ENCODE data around the gene SORCS2. TPM values are rescaled to one million over a fixed set of nuclear protein-coding genes. Genes with fewer than 3 reads are reported as not detected.

SORCS2 gene
- total and polyA plus RNA-seq, 2 of the 4 experiments (the other 2 are of a cell fraction) = 0.36 to 0.62 TPM

- Histone ChIP-seq H2AK9ac (replicated peaks; ENCODE audit: low read depth, low read length, poor library complexity) (no peak overlapping the region), H3K36me3 (ENCODE audit: control insufficient read depth, insufficient read depth, low read length) (no peaks in the 10 kb centered on the region), H3K4me2 (ENCODE audit: low read depth, low read length) (no peak overlapping the region), H2BK120ac (ENCODE audit: low read depth, low read length) (no peak overlapping the region), H2AK5ac (ENCODE audit: low read depth, low read length) (no peak overlapping the region), H4K20me1 (ENCODE audit: insufficient read depth, low read length) (no peaks in the 10 kb centered on the region), H3K27me3 (ENCODE audit: control insufficient read depth, insufficient read depth, low read length) (peaks cover 32% of the 10 kb centered on the region), H2AFZ (replicated peaks; ENCODE audit: low read length, poor library complexity) (no peak overlapping the region), H3K79me1 (ENCODE audit: low read depth in 1 of 2, low read length in 2 of 2) (no peaks in the 10 kb centered on the region), H3K9me3 (ENCODE audit: control insufficient read depth, insufficient read depth, low read length) (no peaks in the 10 kb centered on the region; the same call in 1 of the 2 replicates), H3K56ac (ENCODE audit: extremely low read depth, insufficient read depth, low read length) (no peak overlapping the region), H3K23ac (ENCODE audit: low read depth, low read length) (no peak overlapping the region), H4K5ac (ENCODE audit: low read depth, low read length) (no peak overlapping the region), H2BK5ac (ENCODE audit: low read depth, low read length, poor library complexity, severe bottlenecking) (no peak overlapping the region), H2BK20ac (ENCODE audit: low read depth, low read length) (no peak overlapping the region), H3K18ac (ENCODE audit: low read depth, low read length) (no peak overlapping the region), H3K4ac (ENCODE audit: low read depth, low read length) (no peak overlapping the region), H3K9me1 (ENCODE audit: insufficient read depth, low read length) (no peaks in the 10 kb centered on the region), H3K27ac (ENCODE audit: insufficient read depth, low read length) (no peak overlapping the region), H4K91ac (ENCODE audit: insufficient read depth, low read depth, low read length) (no peak overlapping the region), H3K4me1 (ENCODE audit: control insufficient read depth, insufficient read depth, low read length) (no peaks in the 10 kb centered on the region), H3K4me3 (ENCODE audit: insufficient read depth, low read depth, low read length) (no peak overlapping the region), H3K9ac (ENCODE audit: low read depth, low read length) (no peak overlapping the region), H4K8ac (ENCODE audit: low read depth in 2 of 2, low read length in 2 of 2) (no peak overlapping the region), H2BK15ac (ENCODE audit: low read depth, low read length) (no peak overlapping the region), H3K14ac (replicated peaks; ENCODE audit: low read depth, low read length) (no peak overlapping the region)
- ATAC-seq (ENCODE audit: low read depth) (no peak), DNase-seq (no peak)
- 69% methylated on average over 4 of the region's 17 CpGs; no CpG with 5 or more reads in 1 of the 2 experiments for WGBS, 2 experiments (ENCODE audit: extremely low coverage in 2 of 2, insufficient read length in 1 of 2)
- POLR2A ChIA-PET (ENCODE audit: unreplicated experiment) = interaction anchor here (0.6 kb wide), 1 partner anchor 11 kb away, joined by 3 read pairs; no protein-coding TSS in a partner anchor
- in situ Hi-C loops (cut with MboI; ENCODE audit: low sequenced_read_pairs) = no loop called here
- CTCF ChIA-PET = no interaction called here
- no peak for TF ChIP-seq MAZ (IDR thresholded peaks at IDR 0.05; ENCODE audit: borderline replicate concordance, low read depth, low read length)
- no peak for TF ChIP-seq SMC3 (IDR thresholded peaks at IDR 0.05; ENCODE audit: low read depth, low read length)
- no peak for TF ChIP-seq RFX5 (IDR thresholded peaks at IDR 0.05; ENCODE audit: low read depth, low read length)
- TF ChIP-seq, protein P1, sequence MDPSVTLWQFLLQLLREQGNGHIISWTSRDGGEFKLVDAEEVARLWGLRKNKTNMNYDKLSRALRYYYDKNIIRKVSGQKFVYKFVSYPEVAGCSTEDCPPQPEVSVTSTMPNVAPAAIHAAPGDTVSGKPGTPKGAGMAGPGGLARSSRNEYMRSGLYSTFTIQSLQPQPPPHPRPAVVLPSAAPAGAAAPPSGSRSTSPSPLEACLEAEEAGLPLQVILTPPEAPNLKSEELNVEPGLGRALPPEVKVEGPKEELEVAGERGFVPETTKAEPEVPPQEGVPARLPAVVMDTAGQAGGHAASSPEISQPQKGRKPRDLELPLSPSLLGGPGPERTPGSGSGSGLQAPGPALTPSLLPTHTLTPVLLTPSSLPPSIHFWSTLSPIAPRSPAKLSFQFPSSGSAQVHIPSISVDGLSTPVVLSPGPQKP (IDR thresholded peaks at IDR 0.05; ENCODE audit: borderline replicate concordance, low read depth, low read length) = no peak
- no peak for TF ChIP-seq FOS (IDR thresholded peaks at IDR 0.05; ENCODE audit: low read depth, low read length)
- TF ChIP-seq BHLHE40 (IDR thresholded peaks at IDR 0.05; ENCODE audit: low read depth, low read length) = no peak
- TF ChIP-seq MAFK (IDR thresholded peaks at IDR 0.05; ENCODE audit: low read depth, low read length) = no peak
- TF ChIP-seq CEBPB (IDR thresholded peaks at IDR 0.05; ENCODE audit: low read depth, low read length) = no peak
- TF ChIP-seq CHD1 (IDR thresholded peaks at IDR 0.05; ENCODE audit: low read depth, low read length) = no peak
- no peak for TF ChIP-seq POLR2A (IDR thresholded peaks at IDR 0.05; ENCODE audit: low read depth, low read length)
- no peak for TF ChIP-seq MXI1 (IDR thresholded peaks at IDR 0.05; ENCODE audit: borderline replicate concordance, low read depth, low read length)
- no peak for TF ChIP-seq RCOR1 (IDR thresholded peaks at IDR 0.05; ENCODE audit: insufficient replicate concordance, low read length)
- no peak for TF ChIP-seq RAD21 (IDR thresholded peaks at IDR 0.05; ENCODE audit: low read length)
- TF ChIP-seq USF2 (IDR thresholded peaks at IDR 0.05; ENCODE audit: low read depth, low read length) = no peak
- TF ChIP-seq CTCF (conservative IDR thresholded peaks at IDR 0.05; ENCODE audit: low read depth, low read length) = no peak
- TF ChIP-seq NFE2L2 (IDR thresholded peaks at IDR 0.05; ENCODE audit: low read depth, low read length) = no peak
- dilution Hi-C loops (cut with HindIII; ENCODE audit: low sequenced_read_pairs, unreplicated experiment) = no loop called here
- BruUV-seq (replicated peaks) = no TSS peak
- intact Hi-C loops (cut with micrococcal nuclease) = no loop called here
Measured at GRCh38 chr4:7610022-7610670, 417.8 kb downstream of the SORCS2 start.
